Panc1 (cell line): ENCODE measurements around the gene IL33. TPM values are rescaled to one million over a fixed set of nuclear protein-coding genes. Genes with fewer than 3 reads are reported as not detected.

ENCODE experiments used
- ATAC-seq: fragments of 200-7000 bp; cut with Tn5 transposase; 2 replicates; pipeline ENCODE4 v1.9.1; 2020; ENCODE audit warnings: mild to moderate bottlenecking, moderate library complexity
- BruUV-seq: library from RNA; stranded (reverse); fragments of 400-500 nt; replicated peaks from 2 replicates; lab custom pipeline; 2021; lab: Mats Ljungman, UMichigan
- CTCF ChIA-PET: fragments of 300-600 bp; sonication (Branson Sonifier 250); formaldehyde crosslinking; loops from one replicate; lab custom pipeline; 2022; ENCODE audit warnings: antibody characterized with exemption; lab: Charles Lee
- POLR2A ChIA-PET: fragments of 300-600 bp; sonication (Branson Sonifier 250); formaldehyde crosslinking; loops from one replicate; lab custom pipeline; 2022; ENCODE audit warnings: antibody characterized with exemption; lab: Charles Lee
- DNase-seq: peaks from one replicate; pipeline ENCODE4 v3.0.0-alpha.2; 2010; ENCODE audit warnings: low read depth, low spot score
- H3K27ac ChIP-seq: 2 replicates; pipeline ENCODE4 v1.5.1; 2011; ENCODE audit warnings: mild to moderate bottlenecking, low read length, inconsistent platforms
- H3K27me3 ChIP-seq: fragments of 200-500 bp; sonication (Bioruptor generic); 2 replicates; pipeline ENCODE4 v1.6.0; 2014; ENCODE audit warnings: low read length, inconsistent platforms; ENCODE audit not compliant: control insufficient read depth, insufficient read depth
- H3K36me3 ChIP-seq: fragments of 200-500 bp; sonication (Bioruptor generic); 2 replicates; pipeline ENCODE4 v1.5.1; 2014; ENCODE audit warnings: inconsistent platforms, mild to moderate bottlenecking, low read length, moderate library complexity; ENCODE audit not compliant: control insufficient read depth, insufficient read depth
- H3K4me1 ChIP-seq: 2 replicates; pipeline ENCODE4 v1.5.1; 2011; ENCODE audit warnings: inconsistent platforms, mild to moderate bottlenecking, low read length, moderate library complexity; ENCODE audit not compliant: control insufficient read depth, insufficient read depth
- H3K4me3 ChIP-seq, 2 experiments: 2 replicates each; pipeline ENCODE4 v1.5.1; 2011 to 2012; ENCODE audit warnings: low read depth in 2 of 2, low read length in 2 of 2, mild to moderate bottlenecking in 2 of 2, inconsistent platforms in 1 of 2, moderate library complexity in 1 of 2
- H3K9me3 ChIP-seq: fragments of 200-500 bp; sonication (Bioruptor generic); 2 replicates; pipeline ENCODE4 v1.5.1; 2014; ENCODE audit warnings: low read depth, mild to moderate bottlenecking, inconsistent platforms, low read length, moderate library complexity; ENCODE audit not compliant: control insufficient read depth, insufficient read depth
- CTCF ChIP-seq: fragments of 450-650 bp; IDR thresholded peaks from 2 replicates; pipeline ENCODE4 v1.5.1; 2017; ENCODE audit warnings: mild to moderate bottlenecking
- POLR2AphosphoS5 ChIP-seq: IDR thresholded peaks from 2 replicates; pipeline ENCODE4 v1.6.1; 2012; ENCODE audit warnings: mild to moderate bottlenecking, low read depth, low read length, moderate library complexity
- REST ChIP-seq, 2 experiments: IDR thresholded peaks; 2 replicates each; pipeline ENCODE4 v1.6.1; 2011 to 2012; ENCODE audit warnings: low read depth in 2 of 2, control low read depth in 1 of 2, low read length in 1 of 2, mild to moderate bottlenecking in 1 of 2, moderate library complexity in 1 of 2; ENCODE audit not compliant: insufficient read depth in 1 of 2
- SIN3A ChIP-seq: IDR thresholded peaks from 2 replicates; pipeline ENCODE4 v1.6.1; 2012; ENCODE audit warnings: low read depth, mild to moderate bottlenecking, low read length, moderate library complexity, borderline replicate concordance; ENCODE audit not compliant: insufficient read depth
- TCF7L2 ChIP-seq: IDR thresholded peaks from 2 replicates; pipeline ENCODE4 v1.6.1; 2011; ENCODE audit warnings: mild to moderate bottlenecking, low read depth, low read length, inconsistent platforms
- in situ Hi-C: cut with HindIII; loops from 2 replicates; pipeline ENCODE4 v1.10.0; 2016; ENCODE audit warnings: low sequenced_read_pairs, low pct_unique_long_range_greater_than_20kb
- intact Hi-C: fragments of 100-400 bp; cut with micrococcal nuclease; formaldehyde crosslinking; loops from one replicate; pipeline ENCODE4 v1.10.0; 2022; ENCODE audit not compliant: unreplicated experiment
- total RNA-seq: library from RNA; stranded (reverse); gene quantifications from one replicate; pipeline ENCODE4 v1.2.1, GENCODE V29; 2021; ENCODE audit not compliant: unreplicated experiment

IL33 gene
- total RNA-seq, 1 experiment from 2014 or later: not detected

- ChIA-PET CTCF (no interaction called here), POLR2A (no interaction called here)
- Histone ChIP-seq H3K27me3 (no peaks in the 10 kb centered on the region), H3K9me3 (no peaks in the 10 kb centered on the region), H3K27ac (no peak overlapping the region), H3K4me1 (no peaks in the 10 kb centered on the region), H3K4me3 (no peak overlapping the region), H3K36me3 (no peaks in the 10 kb centered on the region)
- in situ Hi-C loops (no loop called here), intact Hi-C loops (no loop called here)
- ATAC-seq (no peak), DNase-seq (no peak)
- no TSS peak for BruUV-seq
- TF ChIP-seq SIN3A (no peak), TCF7L2 (no peak), CTCF (no peak), REST (IDR thresholded peaks at IDR 0.05; ENCODE audit: insufficient read depth in 1 of 2, low read depth in 2 of 2, low read length in 1 of 2) (no peak), POLR2AphosphoS5 (no peak)
Measured at GRCh38 chr9:6234014-6234413, 18.4 kb downstream of the IL33 start.

- no peaks in the 10 kb centered on the region for H3K9me3 ChIP-seq
- ChIA-PET CTCF (no interaction called here), POLR2A (no interaction called here)
- in situ Hi-C loops (no loop called here), intact Hi-C loops (no loop called here)
- ATAC-seq (no peak), DNase-seq (no peak)
- H3K4me1 ChIP-seq: no peaks in the 10 kb centered on the region
- no peaks in the 10 kb centered on the region for H3K36me3 ChIP-seq
- no TSS peak for BruUV-seq
- H3K4me3 ChIP-seq: no peak overlapping the region
- H3K27ac ChIP-seq: no peak overlapping the region
- H3K27me3 ChIP-seq: no peaks in the 10 kb centered on the region
- TF ChIP-seq REST (IDR thresholded peaks at IDR 0.05; ENCODE audit: insufficient read depth in 1 of 2, low read depth in 2 of 2, low read length in 1 of 2) (no peak), TCF7L2 (no peak), SIN3A (no peak), CTCF (no peak), POLR2AphosphoS5 (no peak)
Measured at GRCh38 chr9:6237267-6237666, 21.7 kb downstream of the IL33 start.
